ENCODE results near the gene MACF1. TPM values are rescaled to one million over a fixed set of nuclear protein-coding genes. Genes with fewer than 3 reads are reported as not detected.
"Not testable (repeated sequence)": the region's sequence is repeated elsewhere in the genome, so short reads cannot be mapped to it uniquely, and the experiment has no call there.

Gene MACF1
- total RNA-seq, 1 donor from 2014 or later = 155 TPM

DNA sequence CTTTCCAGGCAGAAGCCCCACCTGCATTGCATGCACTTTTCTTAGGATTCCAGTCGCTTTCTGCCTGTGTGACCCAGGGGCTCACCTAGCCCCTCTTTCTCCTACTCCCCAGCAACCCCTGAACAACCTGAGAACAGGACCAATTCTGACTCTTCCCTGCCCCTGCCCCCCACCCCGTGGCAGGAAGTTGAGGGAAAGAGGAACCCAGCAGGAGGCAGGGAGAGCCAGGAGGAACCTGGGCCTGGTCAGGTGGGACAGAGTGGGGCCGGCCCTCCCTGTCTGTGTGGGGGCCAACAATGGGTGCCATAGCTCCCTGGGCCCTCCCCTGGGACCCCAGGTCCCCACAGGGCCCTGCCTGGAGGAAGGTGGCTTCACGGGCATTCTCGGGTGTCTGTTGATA lies 293.1 kb downstream of the MACF1 start:
- no peak for ATAC-seq

DNA sequence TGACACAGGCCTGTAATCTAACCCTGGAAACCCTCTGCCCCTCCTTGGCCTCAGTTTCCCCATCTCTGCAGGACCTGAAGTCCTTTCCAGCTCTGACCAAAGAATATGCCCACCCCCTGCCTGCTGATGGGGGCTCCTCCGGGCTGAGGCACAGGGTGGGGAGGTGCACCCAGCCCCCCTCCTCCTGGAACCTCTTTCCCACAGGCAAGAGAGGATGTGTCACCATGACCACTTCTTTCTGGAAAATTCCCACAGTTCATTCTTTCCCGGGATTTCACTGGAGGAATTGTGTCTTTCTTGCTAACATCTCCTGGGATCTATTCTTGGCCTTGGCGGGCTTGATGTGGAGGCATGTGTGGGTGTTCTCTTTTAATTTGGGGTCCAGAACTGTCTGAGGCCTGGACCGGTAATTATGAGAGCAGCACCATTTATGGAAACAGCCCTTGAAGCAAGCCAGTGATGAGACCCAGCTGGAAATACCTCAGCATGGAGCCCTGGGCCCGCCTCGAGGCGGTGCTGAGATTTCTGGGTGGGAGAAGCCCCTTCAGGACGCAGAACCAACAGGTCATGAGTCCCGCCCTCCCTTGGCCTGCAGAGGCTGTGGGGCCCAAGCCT lies 293.7 kb downstream of the MACF1 start:
- not testable (repeated sequence) for ATAC-seq

DNA sequence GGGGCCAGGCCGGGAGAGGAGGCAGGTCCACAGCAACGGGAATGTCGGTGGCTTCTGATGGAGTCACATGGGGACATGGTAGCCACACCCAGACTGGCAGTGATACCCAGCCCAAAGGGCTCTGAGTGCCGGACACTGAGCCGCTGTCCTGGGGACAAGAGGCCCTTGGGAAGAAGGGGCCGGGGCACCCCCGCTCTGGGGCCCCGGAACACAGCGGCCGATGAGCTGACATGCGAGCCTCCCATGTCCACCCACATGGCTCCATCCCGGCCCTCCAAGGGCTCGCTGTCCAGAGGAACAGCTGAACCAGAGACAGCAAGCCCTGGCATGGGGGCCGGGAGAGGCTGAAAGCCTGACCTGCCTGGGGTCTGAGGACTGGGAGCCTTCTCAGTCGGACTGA lies 294.3 kb downstream of the MACF1 start:
- peak; percentile 5 for ATAC-seq

DNA sequence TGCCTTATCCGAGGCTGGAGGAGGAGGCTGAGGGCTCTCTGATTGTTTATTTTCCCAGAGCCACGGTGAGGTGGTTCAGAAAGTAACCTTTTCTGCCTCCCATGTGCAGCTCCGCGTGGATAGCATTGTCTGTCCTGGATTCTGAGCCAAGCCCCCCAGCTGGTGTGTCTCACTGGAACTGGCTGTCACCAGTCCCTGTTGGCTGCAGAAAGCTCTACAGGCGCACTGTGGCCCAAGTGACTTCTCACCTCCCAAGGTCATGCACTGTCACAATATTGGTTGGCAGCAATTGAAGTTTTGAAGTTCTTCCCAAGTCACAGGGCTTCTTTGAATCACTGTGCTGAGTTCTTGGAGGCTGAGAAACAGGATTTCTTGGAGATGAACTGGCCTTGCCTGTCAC lies 295.2 kb downstream of the MACF1 start:
- ATAC-seq = no peak

GRCh38 chr1:39500862-39501389 lies 296.4 kb downstream of the MACF1 start:
- ATAC-seq = peak; percentile 62

DNA sequence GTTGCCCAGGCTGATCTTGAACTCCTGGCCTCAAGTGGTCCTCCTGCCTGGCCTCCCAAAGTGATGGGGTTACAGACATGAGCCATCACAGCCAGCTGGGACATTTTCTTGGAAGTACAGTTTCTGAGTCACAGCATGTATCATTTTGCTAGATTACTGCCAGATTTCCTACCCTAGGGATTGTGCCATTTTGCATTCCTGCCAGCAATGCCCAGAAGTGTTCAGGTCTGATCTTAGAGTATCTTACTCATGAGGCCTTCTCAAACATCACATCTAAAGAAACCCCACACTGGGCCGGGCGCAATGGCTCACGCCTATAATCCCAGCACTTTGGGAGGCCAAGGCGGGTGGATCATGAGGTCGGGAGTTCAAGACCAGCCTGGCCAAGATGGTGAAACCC lies 297.2 kb downstream of the MACF1 start:
- peak; percentile 22 for ATAC-seq

DNA sequence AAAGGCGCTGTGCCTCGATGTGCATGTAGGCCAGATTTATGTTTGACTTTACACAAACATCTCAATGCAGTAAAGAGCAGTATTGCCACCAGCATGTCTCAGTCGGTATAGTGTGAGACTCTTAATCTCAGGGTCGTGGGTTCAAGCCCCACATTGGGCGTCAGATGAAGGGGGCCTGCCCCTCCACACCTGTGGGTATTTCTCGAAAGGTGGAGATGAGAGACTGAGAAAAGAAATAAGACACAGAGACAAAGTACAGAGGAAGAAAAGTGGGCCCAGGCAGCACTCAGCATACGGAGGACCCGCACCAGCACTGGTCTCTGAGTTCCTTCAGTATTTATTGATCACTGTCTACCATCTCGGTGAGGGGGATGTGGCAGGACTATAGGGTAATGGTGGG lies 299.9 kb downstream of the MACF1 start:
- not testable (repeated sequence) for ATAC-seq

DNA sequence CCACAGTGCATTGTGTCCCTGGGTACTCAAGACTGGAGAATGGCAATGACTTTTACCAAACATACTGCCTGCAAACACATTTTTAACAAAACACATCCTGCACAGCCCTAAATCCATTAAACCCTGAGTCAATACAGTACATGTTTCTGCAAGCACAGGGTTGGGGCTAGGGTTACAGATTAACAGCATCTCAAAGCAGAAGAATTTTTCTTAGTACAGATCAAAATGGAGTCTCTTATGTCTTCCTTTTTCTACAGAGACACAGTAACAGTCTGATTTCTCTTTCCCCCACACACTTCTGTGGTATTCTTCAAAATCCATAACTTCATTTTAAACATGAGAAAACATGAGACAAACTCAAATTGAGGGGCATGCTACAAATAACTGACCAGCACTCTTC lies 300.8 kb downstream of the MACF1 start:
- no peak for ATAC-seq

- no peak for ATAC-seq
These were observed 302.9 kb downstream of the MACF1 start for GRCh38 chr1:39507230-39507928.

DNA sequence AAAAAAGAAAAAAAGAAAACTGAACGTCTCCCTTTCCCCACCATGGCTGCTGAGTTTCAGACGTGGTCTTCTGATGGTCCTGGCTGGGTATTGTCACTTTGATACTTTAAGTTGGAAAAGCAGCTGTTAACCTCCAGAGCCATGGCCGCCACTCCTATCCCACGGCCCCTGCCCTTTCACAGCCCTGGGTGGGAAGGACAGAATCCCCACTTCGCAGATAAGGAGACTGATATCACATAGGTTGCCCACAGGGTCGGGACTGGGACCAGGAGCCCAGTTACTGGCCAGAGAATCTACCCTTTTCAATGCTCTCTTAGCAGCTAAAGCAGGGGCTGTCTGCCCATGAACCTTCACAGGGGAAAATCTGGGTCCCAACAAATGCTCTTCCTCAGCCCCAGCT lies 303.8 kb downstream of the MACF1 start:
- no peak for ATAC-seq

DNA sequence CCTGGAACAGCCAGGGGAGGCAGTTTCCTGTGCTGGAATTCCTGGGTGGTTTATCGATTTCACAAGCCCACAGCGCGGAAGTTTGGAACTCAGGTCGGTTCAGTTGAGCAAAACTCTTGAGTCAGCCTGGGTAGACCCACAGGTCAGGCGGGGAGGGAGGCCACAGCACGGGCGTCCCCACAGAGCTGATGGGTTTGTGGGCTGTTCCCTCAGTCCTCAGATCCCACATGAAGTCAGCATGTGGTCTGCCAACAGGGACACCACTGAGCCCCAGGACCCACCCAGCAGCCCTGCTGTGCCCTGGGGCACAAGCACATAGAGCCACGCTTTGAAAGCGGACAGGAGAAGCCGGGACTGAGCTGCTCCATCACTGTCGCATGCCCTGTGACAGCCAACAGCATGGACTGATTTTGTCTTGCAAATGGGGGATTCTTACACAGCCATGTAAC lies 304.4 kb downstream of the MACF1 start:
- no peak for ATAC-seq

DNA sequence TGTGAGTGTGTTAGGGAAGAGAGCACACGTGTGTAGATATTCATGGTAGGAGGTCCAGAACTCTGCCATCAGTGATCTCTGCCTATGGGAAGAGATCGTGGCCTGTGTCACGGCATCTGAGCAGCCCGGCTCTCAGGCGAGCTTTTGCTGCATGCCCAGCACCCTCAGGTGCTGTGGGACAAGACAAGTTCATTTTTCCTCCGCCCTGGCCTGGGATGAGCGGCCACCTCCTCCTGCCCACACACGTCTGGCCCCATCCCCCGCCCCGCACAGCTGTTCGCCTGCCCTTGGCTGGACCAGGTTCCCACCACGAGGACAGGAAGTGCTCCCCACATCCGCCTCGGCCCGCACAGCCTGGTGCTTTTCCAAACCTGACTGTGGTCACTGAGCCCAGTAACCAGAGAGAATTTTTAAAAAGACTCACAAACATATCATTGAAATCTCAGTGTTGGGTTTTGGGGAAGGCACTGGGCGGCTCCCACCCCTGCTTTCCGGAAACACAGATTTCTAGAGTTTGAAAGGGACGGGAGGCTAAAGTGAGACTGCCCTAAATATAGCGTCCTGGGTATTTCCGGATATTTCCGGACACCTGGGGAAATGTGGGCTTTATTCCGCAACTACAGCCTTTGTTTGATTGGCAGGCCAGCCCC lies 305.0 kb downstream of the MACF1 start:
- peak; percentile 21 for ATAC-seq

DNA sequence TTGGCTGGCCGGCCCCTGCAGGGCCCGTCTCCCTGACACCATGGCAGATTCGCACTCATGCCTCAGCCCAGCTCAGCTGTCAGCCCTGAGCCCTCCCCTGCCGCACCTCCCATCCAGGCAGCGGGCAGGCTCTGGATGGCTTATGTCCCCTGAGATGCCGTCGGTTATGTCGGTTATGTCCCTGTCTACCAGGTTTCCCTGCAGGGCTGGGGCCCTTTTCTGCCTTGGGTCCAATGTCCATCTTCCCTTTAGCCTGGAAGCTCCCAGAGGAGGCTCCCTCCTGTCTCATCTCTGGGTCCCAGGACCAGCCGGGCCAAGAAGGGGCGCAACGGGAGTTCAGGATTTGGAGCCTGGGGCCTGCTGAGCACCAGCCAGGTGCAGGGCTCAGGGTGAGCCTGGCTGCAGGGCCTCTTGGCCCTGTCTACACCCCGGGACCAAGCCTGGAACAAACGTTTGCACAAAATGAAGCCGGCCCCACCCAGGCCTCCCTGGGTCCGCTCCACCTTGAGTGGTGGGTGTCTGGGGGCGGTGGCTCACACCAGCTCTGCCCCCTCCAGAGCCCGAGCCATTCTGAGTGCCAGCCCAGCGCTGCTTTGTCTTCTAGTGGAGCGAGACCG lies 306.2 kb downstream of the MACF1 start:
- not testable (repeated sequence) for ATAC-seq

- ATAC-seq = not testable (repeated sequence)
These were observed 307.0 kb downstream of the MACF1 start for GRCh38 chr1:39511477-39511876.

DNA sequence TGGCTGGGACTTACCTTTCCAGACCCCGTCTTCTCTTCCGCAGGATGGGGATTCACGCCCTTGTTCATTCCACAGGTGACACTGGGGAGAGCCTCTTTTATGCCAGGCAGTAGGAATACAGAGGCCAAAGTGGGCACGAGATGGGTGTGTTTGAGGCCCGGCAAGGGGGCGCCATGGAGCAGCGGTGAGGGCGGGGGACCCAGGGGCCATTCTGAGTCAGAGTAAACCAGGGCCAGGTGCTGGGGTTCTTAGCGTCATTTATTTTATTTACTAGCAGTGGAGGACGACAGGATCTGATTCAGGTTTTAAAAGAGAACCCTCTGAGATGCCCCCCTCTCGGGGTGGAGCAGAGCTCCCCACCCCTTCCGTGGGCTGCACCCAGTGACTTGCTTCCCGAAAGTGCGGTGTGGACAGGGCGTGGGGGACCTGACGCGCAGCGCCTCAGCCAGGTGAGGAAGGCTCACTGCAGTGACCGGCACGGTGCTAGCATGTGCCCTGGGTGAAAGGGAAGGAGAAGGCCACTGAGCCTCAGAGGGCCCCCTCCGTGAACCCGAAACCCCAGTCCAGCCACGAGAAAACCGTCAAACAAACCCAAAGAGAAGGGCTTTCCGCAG lies 307.8 kb downstream of the MACF1 start:
- peak; percentile 47 for ATAC-seq

GRCh38 chr1:39514710-39515124 lies 310.2 kb downstream of the MACF1 start:
- ATAC-seq = peak; percentile 54

DNA sequence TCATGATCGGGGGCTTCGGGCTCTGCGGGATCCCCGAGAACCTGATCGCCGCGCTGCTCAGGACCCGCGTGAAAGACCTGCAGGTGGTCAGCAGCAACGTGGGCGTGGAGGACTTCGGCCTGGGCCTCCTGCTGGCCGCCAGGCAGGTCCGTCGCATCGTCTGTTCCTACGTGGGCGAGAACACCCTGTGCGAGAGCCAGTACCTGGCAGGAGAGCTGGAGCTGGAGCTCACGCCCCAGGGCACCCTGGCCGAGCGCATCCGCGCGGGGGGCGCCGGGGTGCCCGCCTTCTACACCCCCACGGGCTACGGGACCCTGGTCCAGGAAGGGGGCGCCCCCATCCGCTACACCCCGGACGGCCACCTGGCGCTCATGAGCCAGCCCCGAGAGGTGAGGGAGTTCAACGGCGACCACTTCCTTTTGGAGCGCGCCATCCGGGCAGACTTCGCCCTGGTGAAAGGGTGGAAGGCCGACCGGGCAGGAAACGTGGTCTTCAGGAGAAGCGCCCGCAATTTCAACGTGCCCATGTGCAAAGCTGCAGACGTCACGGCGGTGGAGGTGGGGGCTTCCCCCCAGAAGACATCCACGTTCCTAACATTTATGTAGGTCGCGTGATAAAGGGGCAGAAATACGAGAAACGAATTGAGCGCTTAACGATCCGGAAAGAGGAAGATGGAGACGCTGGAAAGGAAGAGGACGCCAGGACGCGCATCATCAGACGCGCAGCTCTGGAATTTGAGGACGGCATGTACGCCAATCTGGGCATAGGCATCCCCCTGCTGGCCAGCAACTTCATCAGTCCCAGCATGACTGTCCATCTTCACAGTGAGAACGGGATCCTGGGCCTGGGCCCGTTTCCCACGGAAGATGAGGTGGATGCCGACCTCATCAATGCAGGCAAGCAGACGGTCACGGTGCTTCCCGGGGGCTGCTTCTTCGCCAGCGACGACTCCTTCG lies 310.9 kb downstream of the MACF1 start:
- peak; percentile 7 for ATAC-seq

GRCh38 chr1:39516841-39517240 lies 312.3 kb downstream of the MACF1 start:
- not testable (repeated sequence) for ATAC-seq

GRCh38 chr1:39517936-39518335 lies 313.4 kb downstream of the MACF1 start:
- ATAC-seq = not testable (repeated sequence)

DNA sequence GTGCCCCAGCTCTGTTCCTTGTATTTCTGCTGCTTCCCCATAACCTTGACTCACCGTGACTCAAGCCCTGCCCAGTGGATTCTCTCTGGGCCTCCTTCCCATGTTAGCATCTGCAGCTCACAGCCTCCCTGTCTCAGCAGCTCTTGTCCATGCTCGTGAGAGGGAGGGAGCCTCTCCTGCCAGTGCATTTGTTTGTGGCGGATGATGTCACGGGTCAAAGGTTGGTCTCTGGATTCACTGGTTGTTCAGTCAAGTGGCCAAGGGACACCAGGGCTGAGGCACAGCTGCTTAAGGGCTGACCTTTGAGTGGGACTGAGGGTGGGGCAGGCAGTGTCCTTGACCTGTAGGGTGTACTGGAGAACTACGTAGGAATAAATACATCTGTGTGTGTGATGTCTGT lies 314.9 kb downstream of the MACF1 start:
- not testable (repeated sequence) for ATAC-seq

- not testable (repeated sequence) for ATAC-seq
These were observed 317.7 kb downstream of the MACF1 start for GRCh38 chr1:39522221-39522620.

All from esophagus mucosa (tissue), 1 donor.